HCT116 (cell line): ENCODE data around the gene CST4. TPM values are rescaled to one million over a fixed set of nuclear protein-coding genes. Genes with fewer than 3 reads are reported as not detected.
"Not testable (repeated sequence)": the region's sequence is repeated elsewhere in the genome, so short reads cannot be mapped to it uniquely, and the experiment has no call there.

Experiments used
- ATAC-seq: fragments of 200-7000 bp; cut with Tn5 transposase; 2 replicates; pipeline ENCODE4 v1.9.1; 2020; ENCODE audit warnings: mild to moderate bottlenecking, moderate library complexity
- Bru-seq: library from RNA; stranded (reverse); fragments of 400-500 nt; gene quantifications from one replicate; lab custom pipeline; 2021; lab: Mats Ljungman, UMichigan
- BruChase-seq, 2 experiments: library from RNA; stranded (reverse); fragments of 400-500 nt; gene quantifications; one replicate each; lab custom pipeline; 2021; lab: Mats Ljungman, UMichigan
- BruUV-seq: library from RNA; stranded (reverse); fragments of 400-500 nt; replicated peaks from 2 replicates; lab custom pipeline; 2021; lab: Mats Ljungman, UMichigan
- CTCF ChIA-PET: fragments of 300-600 bp; sonication (Branson Sonifier 250); formaldehyde crosslinking; loops from one replicate; lab custom pipeline; 2021; ENCODE audit warnings: antibody characterized with exemption; lab: Charles Lee
- POLR2A ChIA-PET: fragments of 300-600, 350-600 bp; sonication (Branson Sonifier 250); formaldehyde crosslinking; loops from one replicate; lab custom pipeline; 2021; ENCODE audit warnings: antibody characterized with exemption; lab: Charles Lee
- RAD21 ChIA-PET, 2 experiments: fragments of 300-600 bp; sonication (Branson Sonifier 250); formaldehyde crosslinking; loops; one replicate each; lab custom pipeline; 2023; ENCODE audit warnings: low total read pairs in 2 of 2; ENCODE audit not compliant: uncharacterized antibody in 2 of 2, unreplicated experiment in 2 of 2, low non-redundant PET in 1 of 2; lab: Charles Lee
- DNase-seq: peaks from one replicate; pipeline ENCODE4 v3.0.0-alpha.2; 2010; ENCODE audit warnings: low read depth, low spot score
- H2AFZ ChIP-seq: fragments of 200-600 bp; shearing (Covaris generic), sonication (generic); 2 replicates; pipeline ENCODE4 v1.6.1; 2017; ENCODE audit warnings: low read depth, mixed run types, mixed read lengths, antibody characterized with exemption, low read length; ENCODE audit not compliant: poor library complexity, severe bottlenecking
- H3K27ac ChIP-seq: 2 replicates; pipeline ENCODE4 v1.5.1; 2012; ENCODE audit warnings: low read depth, low read length
- H3K27me3 ChIP-seq: fragments of 200-600 bp; sonication (generic); 2 replicates; pipeline ENCODE4 v1.6.1; 2016; ENCODE audit warnings: mixed run types, low read length, mixed read lengths; ENCODE audit not compliant: insufficient read depth
- H3K36me3 ChIP-seq, 2 experiments: fragments of 200-500 bp in 1 of 2; fragments of 200-600 bp in 1 of 2; sonication (Bioruptor generic) in 1 of 2; sonication (generic) in 1 of 2; 2 replicates each; pipeline versions ENCODE4 v1.5.1 to v1.6.1; 2014 to 2016; ENCODE audit warnings: low read length in 2 of 2, inconsistent platforms in 1 of 2, mixed read lengths in 1 of 2, mixed run types in 1 of 2; ENCODE audit not compliant: insufficient read depth in 2 of 2, control insufficient read depth in 1 of 2
- H3K4me1 ChIP-seq, 2 experiments: fragments of 200-600 bp in 1 of 2; sonication (generic) in 1 of 2; 2 replicates each; pipeline versions ENCODE4 v1.5.1 to v1.6.1; 2012 to 2017; ENCODE audit warnings: low read length in 2 of 2, inconsistent platforms in 1 of 2, mild to moderate bottlenecking in 1 of 2, mixed read lengths in 1 of 2, mixed run types in 1 of 2, moderate library complexity in 1 of 2; ENCODE audit not compliant: insufficient read depth in 2 of 2, control insufficient read depth in 1 of 2
- H3K4me2 ChIP-seq: fragments of 200-600 bp; sonication (generic); 2 replicates; pipeline ENCODE4 v1.6.1; 2017; ENCODE audit warnings: mixed run types, low read length, mixed read lengths
- H3K4me3 ChIP-seq, 2 experiments: fragments of 200-600 bp in 1 of 2; sonication (generic) in 1 of 2; replicated peaks in 1 of 2; 2 replicates each; pipeline ENCODE4 v1.5.1; 2011 to 2016; ENCODE audit warnings: low read length in 2 of 2, control low read depth in 1 of 2, low read depth in 1 of 2, mild to moderate bottlenecking in 1 of 2, mixed read lengths in 1 of 2, mixed run types in 1 of 2
- H3K79me2 ChIP-seq: fragments of 200-600 bp; sonication (generic); 2 replicates; pipeline ENCODE4 v1.6.1; 2017; ENCODE audit warnings: mild to moderate bottlenecking, mixed run types, low read length, moderate library complexity, mixed read lengths; ENCODE audit not compliant: insufficient read depth
- H3K9ac ChIP-seq: fragments of 200-600 bp; sonication (generic); 2 replicates; pipeline ENCODE4 v1.6.1; 2016; ENCODE audit warnings: low read length, mixed read lengths
- H3K9me2 ChIP-seq: fragments of 200-600 bp; sonication (generic), shearing (Covaris generic); 2 replicates; pipeline ENCODE4 v1.6.1; 2017; ENCODE audit warnings: mixed run types, mild to moderate bottlenecking, moderate library complexity; ENCODE audit not compliant: insufficient read depth
- H3K9me3 ChIP-seq, 2 experiments: fragments of 200-500 bp in 1 of 2; fragments of 200-600 bp in 1 of 2; sonication (Bioruptor generic) in 1 of 2; sonication (generic) in 1 of 2; 2 replicates each; pipeline ENCODE4 v1.6.1; 2014 to 2017; ENCODE audit warnings: low read length in 2 of 2, mixed read lengths in 2 of 2, inconsistent platforms in 1 of 2, low read depth in 1 of 2, mild to moderate bottlenecking in 1 of 2, mixed run types in 1 of 2, moderate library complexity in 1 of 2; ENCODE audit not compliant: control insufficient read depth in 1 of 2, insufficient read depth in 1 of 2
- H4K20me1 ChIP-seq: fragments of 200-600 bp; sonication (generic), shearing (Covaris generic); 2 replicates; pipeline ENCODE4 v1.6.1; 2017; ENCODE audit warnings: mixed run types, mild to moderate bottlenecking, moderate library complexity; ENCODE audit not compliant: insufficient read depth
- intact Hi-C: fragments of 100-400 bp; cut with micrococcal nuclease; formaldehyde crosslinking; loops from 2 replicates; pipeline ENCODE4 v1.10.0; 2022
- long read RNA-seq: library from polyadenylated mRNA; unstranded; transcript quantifications from one replicate; pipeline ENCODE4 v2.0.0, GENCODE V29; 2021; ENCODE audit not compliant: unreplicated experiment
- polyA plus RNA-seq: library from polyadenylated mRNA; unstranded; fragments of >200 nt; gene quantifications from 2 replicates; pipeline ENCODE4 v1.2.1, GENCODE V29; 2012; ENCODE audit warnings: missing spikeins
- total RNA-seq: library from RNA; stranded (reverse); gene quantifications from one replicate; pipeline ENCODE4 v1.2.1, GENCODE V29; 2021; ENCODE audit not compliant: unreplicated experiment

Gene CST4
- total RNA-seq = not detected
- polyA plus RNA-seq = not detected in 2 replicates
- Bru-seq, nascent RNA = not detected
- BruChase-seq, experiment 1, labeled RNA remaining after a 6-hour chase = not detected
- not detected for BruChase-seq, experiment 2, labeled RNA remaining after a 2-hour chase
- long read RNA-seq = 0 reads

- CTCF ChIA-PET, RAD21 ChIA-PET, POLR2A ChIA-PET, intact Hi-C loops, H3K27me3 ChIP-seq, H3K36me3 ChIP-seq, H3K9me2 ChIP-seq, H2AFZ ChIP-seq, BruUV-seq, H3K9me3 ChIP-seq, H3K9ac ChIP-seq, H3K4me3 ChIP-seq, H3K4me2 ChIP-seq, H3K4me1 ChIP-seq, H4K20me1 ChIP-seq, H3K79me2 ChIP-seq, H3K27ac ChIP-seq, DNase-seq: not testable (repeated sequence)
- peak; percentile 74 for ATAC-seq
These were observed at the start of gene CST4 for GRCh38 chr20:23688684-23689398. TSS of gene CST4 (minus strand) at chr20:23689038. CDS start at chr20:23688969, 69 bp downstream.

- BruUV-seq, H3K36me3 ChIP-seq, ATAC-seq, H3K27ac ChIP-seq, H3K79me2 ChIP-seq, H3K9me3 ChIP-seq, H3K4me2 ChIP-seq, H2AFZ ChIP-seq, H3K4me1 ChIP-seq, H3K9ac ChIP-seq, POLR2A ChIA-PET, H3K4me3 ChIP-seq, CTCF ChIA-PET, intact Hi-C loops, H3K27me3 ChIP-seq, H3K9me2 ChIP-seq, H4K20me1 ChIP-seq, RAD21 ChIA-PET, DNase-seq: not testable (repeated sequence)
These were observed 46.6 kb upstream of the CST4 start for GRCh38 chr20:23735391-23735790.

DNA sequence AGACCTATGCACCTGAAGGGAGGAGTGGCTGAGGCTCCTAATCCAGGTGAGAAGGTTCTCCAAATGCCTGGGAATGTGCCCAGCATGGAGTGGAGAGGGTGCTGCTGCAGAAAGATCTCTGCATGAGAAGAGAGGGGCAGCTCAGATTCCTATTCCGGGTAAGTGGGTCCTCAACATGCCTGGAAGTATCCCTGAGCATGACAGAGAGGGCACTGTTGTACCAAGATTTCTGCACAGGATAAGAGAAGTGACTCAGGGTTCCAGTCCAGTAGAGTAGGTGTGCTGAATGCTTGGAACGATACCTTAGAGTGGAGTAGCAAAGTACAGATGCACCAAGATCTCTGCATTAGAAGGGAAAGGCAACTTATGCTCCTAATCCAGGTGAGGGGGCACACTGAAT, 46.1 kb upstream of the CST4 start:
- H3K4me3 ChIP-seq, CTCF ChIA-PET, H3K36me3 ChIP-seq, BruUV-seq, H3K9ac ChIP-seq, H4K20me1 ChIP-seq, H3K9me3 ChIP-seq, DNase-seq, ATAC-seq, H3K9me2 ChIP-seq, H3K4me1 ChIP-seq, H3K79me2 ChIP-seq, H2AFZ ChIP-seq, H3K4me2 ChIP-seq, H3K27me3 ChIP-seq, POLR2A ChIA-PET, intact Hi-C loops, RAD21 ChIA-PET, H3K27ac ChIP-seq: not testable (repeated sequence)

GRCh38 chr20:23734440-23734839, 45.6 kb upstream of the CST4 start:
- H3K9ac ChIP-seq, H3K4me3 ChIP-seq, H3K9me3 ChIP-seq, H4K20me1 ChIP-seq, H3K9me2 ChIP-seq, H3K4me1 ChIP-seq, H3K36me3 ChIP-seq, H3K79me2 ChIP-seq, BruUV-seq, H2AFZ ChIP-seq, POLR2A ChIA-PET, DNase-seq, CTCF ChIA-PET, H3K27me3 ChIP-seq, H3K4me2 ChIP-seq, ATAC-seq, H3K27ac ChIP-seq, RAD21 ChIA-PET, intact Hi-C loops: not testable (repeated sequence)
